NCI-H2081 treated with DMSO at 0.1 percent for 48 hours (cell line): ENCODE measurements around the gene HRH1.
"Not testable (repeated sequence)": the region's sequence is repeated elsewhere in the genome, so short reads cannot be mapped to it uniquely, and the experiment has no call there.

Experiments
- DNase-seq: peaks from one replicate; lab custom pipeline; 2025; lab: John Stamatoyannopoulos, UW

HRH1 gene

GRCh38 chr3:11143476-11143875 is 10.8 kb upstream of the HRH1 start:
- DNase-seq = no peak

- DNase-seq = no peak
Observed at GRCh38 chr3:11144996-11145395, 9.3 kb upstream of the HRH1 start.

DNA sequence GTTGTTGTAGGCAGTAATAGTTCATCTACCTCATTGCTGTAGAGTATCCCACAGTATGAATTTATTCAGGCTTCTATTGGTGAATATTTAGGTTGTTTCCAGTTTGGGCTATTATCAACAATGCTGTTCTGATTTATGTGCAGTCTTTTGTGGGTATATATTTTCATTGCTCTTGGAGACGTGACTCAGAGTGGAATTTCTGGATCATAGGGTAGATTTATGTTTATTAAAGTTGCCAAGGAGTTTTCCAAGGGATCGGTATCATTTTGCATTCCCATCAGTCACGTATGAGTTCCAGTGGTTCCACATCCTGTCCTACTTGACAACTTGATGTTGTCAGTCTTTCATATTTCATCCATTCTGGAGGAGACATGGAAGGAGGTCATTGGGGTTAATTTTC is 8.4 kb upstream of the HRH1 start:
- DNase-seq = no peak

DNA sequence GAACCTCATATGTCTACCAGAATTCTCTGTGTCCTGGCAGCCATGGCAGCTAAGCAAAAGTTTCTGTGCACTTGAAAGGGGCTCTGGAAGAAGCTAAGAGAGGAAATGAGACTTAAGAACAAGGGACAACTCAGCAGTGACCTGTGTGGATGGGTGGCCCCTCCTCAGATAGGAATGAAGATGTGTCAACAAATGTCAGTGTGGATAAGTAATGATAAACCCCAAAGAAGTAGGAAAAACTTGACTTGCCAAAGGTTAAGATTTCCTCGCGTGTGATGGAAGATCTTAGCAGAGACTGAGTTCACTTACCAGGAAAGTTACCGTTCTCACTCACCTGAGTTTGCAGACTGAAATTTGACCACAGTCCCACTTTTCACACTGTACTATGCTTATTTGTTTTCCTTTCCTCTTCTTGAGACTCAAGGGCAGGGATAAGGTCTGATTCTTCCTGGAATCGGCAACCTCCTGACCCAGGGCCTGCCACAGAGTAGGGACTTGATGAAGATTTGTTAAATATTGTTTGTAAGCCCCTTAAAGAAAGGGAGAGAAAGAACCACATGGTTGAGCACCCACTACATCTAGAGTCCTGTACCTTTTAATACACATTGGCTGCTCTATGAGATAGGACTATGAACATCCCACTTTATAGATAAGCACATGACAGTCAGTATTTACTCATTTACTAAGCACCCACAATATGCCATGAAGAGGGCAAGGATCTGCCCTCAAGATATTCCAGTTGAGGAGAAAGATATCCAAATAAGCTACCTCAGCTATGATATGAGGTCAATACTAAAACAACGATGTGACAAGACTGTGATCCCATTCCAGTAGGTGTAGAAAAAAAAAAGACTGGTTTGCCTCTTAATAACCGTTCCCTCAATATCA is 7.3 kb upstream of the HRH1 start:
- no peak for DNase-seq

DNA sequence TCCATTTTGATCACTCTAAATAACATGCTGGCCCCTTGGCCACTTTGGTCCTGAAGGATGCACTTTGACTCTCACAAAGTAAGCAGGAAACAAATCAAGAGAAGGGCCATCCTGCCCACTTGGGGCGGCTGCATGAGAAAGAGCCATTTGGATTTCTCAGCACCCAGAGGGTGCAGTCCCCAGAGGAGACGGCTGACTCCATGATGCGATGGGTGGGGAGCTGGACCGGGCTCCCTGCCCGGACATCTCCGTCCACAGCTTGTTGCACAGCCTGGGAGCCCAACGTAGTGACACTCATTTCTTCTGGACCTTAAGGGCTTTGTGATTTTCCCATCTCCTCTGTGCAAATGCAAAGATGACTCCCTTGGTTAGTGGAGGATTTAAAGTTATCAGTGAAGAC is 4.0 kb upstream of the HRH1 start:
- DNase-seq = no peak

- DNase-seq = no peak
Observed at GRCh38 chr3:11152301-11152700, 2.0 kb upstream of the HRH1 start.

DNA sequence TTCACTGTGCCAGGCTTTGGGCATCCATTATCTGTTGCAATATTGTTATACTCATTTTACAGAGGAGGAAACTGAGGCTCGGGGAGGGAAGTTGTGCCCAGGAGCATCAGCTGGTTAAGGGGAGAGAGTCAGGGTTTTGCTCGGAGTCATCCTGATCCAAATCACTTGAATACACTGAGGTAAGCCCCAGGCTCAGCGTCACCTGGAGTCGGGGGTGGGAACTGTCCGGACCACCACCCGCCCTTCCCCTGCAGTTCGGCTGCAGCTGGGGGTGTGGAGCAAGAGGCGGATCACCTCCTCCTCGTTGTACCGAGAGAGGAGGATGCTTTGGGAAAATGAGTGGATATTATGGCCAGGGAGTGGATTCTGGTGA is 646 bp downstream of the HRH1 start:
- DNase-seq = no peak

- no peak for DNase-seq
Observed at GRCh38 chr3:11155341-11156025, 1.2 kb downstream of the HRH1 start.

DNA sequence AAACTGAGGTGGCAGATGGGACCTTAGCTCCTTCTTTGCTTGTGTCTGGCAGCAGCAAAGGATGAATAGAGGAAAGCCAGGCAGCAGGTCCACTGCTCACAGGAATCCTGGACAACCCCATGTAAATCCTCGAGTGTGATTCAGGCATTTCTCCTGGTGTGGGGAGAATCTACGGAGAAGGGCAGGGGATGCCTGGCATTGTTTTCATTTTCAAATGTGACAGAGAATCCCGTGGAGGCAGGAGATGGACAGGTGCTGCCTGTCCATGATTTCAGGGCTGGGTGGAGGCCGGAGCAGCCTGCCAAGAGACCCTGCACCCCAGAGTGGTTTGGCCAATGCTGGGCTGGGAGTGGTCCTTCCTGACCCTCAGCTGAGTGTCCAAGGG is 1.7 kb downstream of the HRH1 start:
- DNase-seq = no peak

DNA sequence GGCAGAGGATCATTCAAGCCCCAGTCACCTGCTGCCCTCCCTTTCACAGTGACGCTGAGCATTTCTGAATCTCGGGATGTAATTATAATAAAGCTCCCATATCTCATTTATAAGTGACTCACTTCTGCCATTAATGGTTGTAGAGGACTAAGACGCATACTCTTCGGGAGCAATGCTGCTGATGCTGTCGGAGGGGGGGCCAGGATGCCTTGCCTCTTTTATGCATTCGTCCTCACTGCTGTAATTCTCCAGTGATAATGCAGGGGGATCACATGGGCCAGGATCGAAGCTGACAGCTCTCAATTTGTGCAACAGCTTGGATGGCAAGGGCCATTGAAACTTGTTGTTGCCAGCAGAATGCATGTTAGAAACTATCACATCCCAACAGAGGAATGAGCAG is 3.1 kb downstream of the HRH1 start:
- DNase-seq = no peak

- DNase-seq = no peak
Observed at GRCh38 chr3:11159421-11159904, 5.2 kb downstream of the HRH1 start.

DNA sequence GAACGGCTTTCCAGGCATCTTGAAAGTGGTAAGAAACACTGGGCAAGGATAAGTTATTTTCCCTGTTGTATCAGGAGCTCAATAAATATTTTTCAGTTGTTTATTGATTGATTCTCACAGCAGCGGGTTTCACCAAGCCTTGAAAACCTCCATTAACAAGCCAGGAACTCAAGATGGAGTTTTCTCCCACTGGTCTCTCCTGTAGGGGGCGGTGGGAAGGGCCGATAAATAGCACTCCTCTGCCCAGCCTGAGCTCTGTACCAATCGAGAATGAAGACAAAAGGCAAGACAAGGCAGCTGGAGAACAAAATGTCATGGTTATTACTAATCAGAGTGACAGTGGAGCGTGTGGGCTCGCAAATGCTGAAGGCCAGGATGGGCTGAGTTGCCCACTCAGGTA is 7.4 kb downstream of the HRH1 start:
- DNase-seq = no peak

GRCh38 chr3:11162401-11163345 is 8.4 kb downstream of the HRH1 start:
- no peak for DNase-seq

- no peak for DNase-seq
Observed at GRCh38 chr3:11164607-11165006, 10.3 kb downstream of the HRH1 start.

- no peak for DNase-seq
Observed at GRCh38 chr3:11165476-11165875, 11.2 kb downstream of the HRH1 start.

GRCh38 chr3:11166807-11167400 is 12.6 kb downstream of the HRH1 start:
- not testable (repeated sequence) for DNase-seq

DNA sequence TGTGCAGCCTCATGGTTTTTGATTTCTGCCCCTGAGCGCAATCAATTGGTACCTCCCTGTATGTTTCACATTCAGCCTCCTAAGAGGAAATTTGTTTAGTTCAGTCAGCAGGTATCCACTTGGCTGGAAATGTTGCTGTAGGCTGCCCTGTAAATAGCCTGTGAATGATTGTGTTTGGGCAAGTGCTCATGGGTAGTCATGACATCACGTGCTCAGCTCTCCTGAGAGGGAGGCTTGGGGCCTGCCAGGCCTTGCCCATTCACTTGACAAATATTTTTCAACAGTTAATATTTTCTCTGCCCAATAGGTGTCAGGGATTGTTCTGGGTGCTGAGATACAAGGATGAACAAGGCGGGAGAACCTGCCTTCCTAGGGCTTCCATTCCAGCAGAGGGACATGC is 13.3 kb downstream of the HRH1 start:
- DNase-seq = no peak

- DNase-seq = no peak
Observed at GRCh38 chr3:11168406-11168805, 14.1 kb downstream of the HRH1 start.

DNA sequence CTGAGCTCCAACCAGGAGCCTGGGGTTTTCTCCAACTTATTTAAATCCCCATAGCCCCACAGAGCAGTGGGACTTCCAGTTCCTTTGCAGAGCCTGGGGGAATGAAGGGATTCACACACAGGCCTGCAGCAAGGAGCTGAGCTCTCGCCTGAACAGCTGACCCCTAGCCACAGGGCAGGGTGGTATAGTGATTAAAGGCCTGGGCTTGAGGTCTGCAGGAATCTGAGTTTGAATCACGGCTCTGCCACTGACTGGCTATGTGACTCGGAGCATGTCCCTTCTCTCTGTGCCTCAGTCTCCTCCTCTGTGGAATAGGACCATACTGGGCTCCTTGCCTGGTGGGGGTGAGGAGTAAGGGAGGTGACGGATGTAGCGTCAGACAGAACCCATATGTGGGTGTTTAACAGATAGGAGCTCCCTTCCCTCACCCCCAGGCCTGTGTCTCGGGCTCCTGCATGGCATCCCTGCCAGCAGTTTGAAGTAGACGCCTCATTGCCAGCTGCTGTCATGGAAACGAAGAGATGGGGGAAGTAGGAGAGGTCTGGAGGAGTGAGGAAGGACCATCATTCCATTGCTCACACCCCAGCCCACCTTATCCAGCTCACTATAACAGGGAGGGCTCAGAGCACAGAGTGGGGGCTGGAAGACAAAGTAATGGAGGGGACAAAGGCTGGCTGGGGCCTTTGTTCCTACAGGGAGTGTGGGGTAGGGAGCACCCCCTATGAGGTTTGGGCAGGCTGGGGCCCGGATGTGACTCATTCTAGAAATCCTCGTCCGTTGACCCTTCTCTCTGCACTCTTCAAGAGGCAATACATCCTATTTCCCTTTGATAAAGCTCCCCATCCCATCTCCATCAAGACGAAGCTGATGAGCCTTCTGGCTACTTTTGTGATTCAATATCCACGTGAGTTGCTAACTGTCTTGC is 14.8 kb downstream of the HRH1 start:
- no peak for DNase-seq

GRCh38 chr3:11170052-11170770 is 15.9 kb downstream of the HRH1 start:
- DNase-seq = no peak
